ENCODE results near the gene UMAD1. TPM values are rescaled to one million over a fixed set of nuclear protein-coding genes. Genes with fewer than 3 reads are reported as not detected.

Gene UMAD1
- total RNA-seq, 2 donors from 2014 or later: 12.9 to 23.9 TPM

GRCh38 chr7:7738622-7739021 is 98.1 kb downstream of the UMAD1 start:
- ATAC-seq (ENCODE audit: insufficient number of reproducible peaks, low FRiP score, low read depth) (no peak), DNase-seq (ENCODE audit: low spot score) (no peak)
- no peaks in the 10 kb centered on the region for H3K9me3 ChIP-seq
- H3K27ac ChIP-seq: no peak overlapping the region
- H3K4me3 ChIP-seq: no peak overlapping the region
- H3K36me3 ChIP-seq: no peaks in the 10 kb centered on the region
- TF ChIP-seq, protein P1, sequence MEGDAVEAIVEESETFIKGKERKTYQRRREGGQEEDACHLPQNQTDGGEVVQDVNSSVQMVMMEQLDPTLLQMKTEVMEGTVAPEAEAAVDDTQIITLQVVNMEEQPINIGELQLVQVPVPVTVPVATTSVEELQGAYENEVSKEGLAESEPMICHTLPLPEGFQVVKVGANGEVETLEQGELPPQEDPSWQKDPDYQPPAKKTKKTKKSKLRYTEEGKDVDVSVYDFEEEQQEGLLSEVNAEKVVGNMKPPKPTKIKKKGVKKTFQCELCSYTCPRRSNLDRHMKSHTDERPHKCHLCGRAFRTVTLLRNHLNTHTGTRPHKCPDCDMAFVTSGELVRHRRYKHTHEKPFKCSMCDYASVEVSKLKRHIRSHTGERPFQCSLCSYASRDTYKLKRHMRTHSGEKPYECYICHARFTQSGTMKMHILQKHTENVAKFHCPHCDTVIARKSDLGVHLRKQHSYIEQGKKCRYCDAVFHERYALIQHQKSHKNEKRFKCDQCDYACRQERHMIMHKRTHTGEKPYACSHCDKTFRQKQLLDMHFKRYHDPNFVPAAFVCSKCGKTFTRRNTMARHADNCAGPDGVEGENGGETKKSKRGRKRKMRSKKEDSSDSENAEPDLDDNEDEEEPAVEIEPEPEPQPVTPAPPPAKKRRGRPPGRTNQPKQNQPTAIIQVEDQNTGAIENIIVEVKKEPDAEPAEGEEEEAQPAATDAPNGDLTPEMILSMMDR (IDR thresholded peaks at IDR 0.05): no peak
- H3K27me3 ChIP-seq (replicated peaks; ENCODE audit: insufficient read depth): no peaks in the 10 kb centered on the region
- peaks cover 0 to 10% of the 10 kb centered on the region in 2 donors for H3K4me1 ChIP-seq (ENCODE audit: control insufficient read depth in 1 of 2, low read depth in 2 of 2)

DNA sequence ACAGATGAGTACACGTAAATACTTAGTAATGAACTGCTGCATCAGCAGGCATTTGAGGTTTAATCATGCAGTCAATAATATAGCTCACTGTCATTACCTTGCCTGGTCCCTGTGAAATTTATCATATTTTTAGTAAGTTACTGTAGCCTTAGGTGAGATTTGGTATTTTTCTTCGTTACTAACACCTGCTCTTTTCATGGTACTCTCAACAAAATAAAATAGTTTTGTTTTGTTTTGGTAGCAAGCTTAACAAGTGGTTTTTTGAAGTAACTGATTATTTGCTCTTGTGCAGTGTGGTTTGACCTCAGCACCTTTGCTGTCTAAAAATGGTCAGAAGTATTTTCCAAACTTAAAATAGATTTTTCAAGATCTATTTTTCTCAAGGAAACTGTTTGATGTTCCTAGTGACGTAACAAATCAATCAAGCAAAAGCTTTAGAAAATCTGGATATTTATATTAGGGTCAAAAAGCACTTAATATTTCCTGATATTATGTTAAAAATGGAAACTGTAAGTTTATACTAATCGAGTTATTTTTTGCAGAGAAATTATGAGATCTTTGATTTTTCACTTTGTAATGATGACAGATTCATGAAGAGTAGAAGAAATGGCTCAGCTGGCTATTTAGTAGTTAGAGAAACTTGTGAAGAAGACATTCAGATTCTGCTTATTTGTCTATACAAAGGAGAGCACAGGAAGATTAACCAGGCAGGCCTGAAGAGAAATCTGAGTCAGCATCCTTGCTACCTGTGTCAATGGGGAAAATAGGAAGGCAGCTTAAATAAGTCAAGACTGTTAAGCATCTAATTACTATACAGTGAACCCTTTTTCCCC is 98.9 kb downstream of the UMAD1 start:
- peaks cover 0 to 10% of the 10 kb centered on the region in 2 donors for H3K4me1 ChIP-seq (ENCODE audit: control insufficient read depth in 1 of 2, low read depth in 2 of 2)
- TF ChIP-seq, protein P1 (IDR thresholded peaks at IDR 0.05): no peak
- no peak for DNase-seq (ENCODE audit: low spot score)
- H3K27ac ChIP-seq: no peak overlapping the region
- no peak for ATAC-seq (ENCODE audit: insufficient number of reproducible peaks, low FRiP score, low read depth)
- no peaks in the 10 kb centered on the region for H3K36me3 ChIP-seq
- H3K4me3 ChIP-seq: no peak overlapping the region
- H3K27me3 ChIP-seq (replicated peaks; ENCODE audit: insufficient read depth): no peaks in the 10 kb centered on the region
- no peaks in the 10 kb centered on the region for H3K9me3 ChIP-seq

DNA sequence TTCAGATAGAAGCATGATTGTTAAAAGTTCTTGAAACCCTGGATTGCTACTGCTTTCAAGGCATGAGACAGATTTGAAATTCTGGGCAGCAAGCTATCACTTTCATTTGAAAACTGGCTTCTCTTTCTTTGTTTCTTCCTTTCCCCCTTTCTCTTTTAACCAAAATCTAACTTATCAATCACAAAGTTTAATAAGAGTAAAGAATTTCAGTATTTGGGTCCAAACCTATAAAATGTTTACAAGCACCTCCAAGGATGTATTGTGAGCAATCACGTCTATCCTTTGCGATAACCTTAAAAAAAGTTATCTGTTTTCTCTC is 99.4 kb downstream of the UMAD1 start:
- no peaks in the 10 kb centered on the region for H3K36me3 ChIP-seq
- peaks cover 0 to 10% of the 10 kb centered on the region in 2 donors for H3K4me1 ChIP-seq (ENCODE audit: control insufficient read depth in 1 of 2, low read depth in 2 of 2)
- ATAC-seq (ENCODE audit: insufficient number of reproducible peaks, low FRiP score, low read depth) (no peak), DNase-seq (ENCODE audit: low spot score) (no peak)
- TF ChIP-seq, protein P1 (IDR thresholded peaks at IDR 0.05): no peak
- H3K9me3 ChIP-seq: no peaks in the 10 kb centered on the region
- H3K27ac ChIP-seq: no peak overlapping the region
- H3K4me3 ChIP-seq: no peak overlapping the region
- no peaks in the 10 kb centered on the region for H3K27me3 ChIP-seq (replicated peaks; ENCODE audit: insufficient read depth)

GRCh38 chr7:7742223-7742622 is 101.7 kb downstream of the UMAD1 start:
- Histone ChIP-seq H3K4me3 (no peak overlapping the region), H3K9me3 (no peaks in the 10 kb centered on the region), H3K27me3 (replicated peaks; ENCODE audit: insufficient read depth) (no peaks in the 10 kb centered on the region), H3K27ac (no peak overlapping the region), H3K36me3 (no peaks in the 10 kb centered on the region), H3K4me1 (ENCODE audit: control insufficient read depth in 1 of 2, low read depth in 2 of 2) (peaks cover 0 to 13% of the 10 kb centered on the region in 2 donors)
- ATAC-seq (ENCODE audit: insufficient number of reproducible peaks, low FRiP score, low read depth) (no peak), DNase-seq (ENCODE audit: low spot score) (no peak)
- TF ChIP-seq, protein P1 (IDR thresholded peaks at IDR 0.05): no peak

GRCh38 chr7:7745258-7745657 is 104.7 kb downstream of the UMAD1 start:
- Histone ChIP-seq H3K4me3 (no peak overlapping the region), H3K27ac (no peak overlapping the region), H3K36me3 (no peaks in the 10 kb centered on the region), H3K27me3 (replicated peaks; ENCODE audit: insufficient read depth) (no peaks in the 10 kb centered on the region), H3K4me1 (ENCODE audit: control insufficient read depth in 1 of 2, low read depth in 2 of 2) (peaks cover 0 to 3% of the 10 kb centered on the region in 2 donors), H3K9me3 (no peaks in the 10 kb centered on the region)
- no peak for ATAC-seq (ENCODE audit: insufficient number of reproducible peaks, low FRiP score, low read depth)
- TF ChIP-seq, protein P1 (IDR thresholded peaks at IDR 0.05): no peak
- no peak for DNase-seq (ENCODE audit: low spot score)
